GM11168 (cell line): ENCODE data around the gene OAS3.
"Not testable (repeated sequence)": the region's sequence is repeated elsewhere in the genome, so short reads cannot be mapped to it uniquely, and the experiment has no call there.

Experiments
- in situ Hi-C: fragments of 300-500 bp; cut with MboI; formaldehyde crosslinking; loops from one replicate; pipeline ENCODE4 v1.12.0; 2022; ENCODE audit warnings: low sequenced_read_pairs; ENCODE audit not compliant: unreplicated experiment

The OAS3 gene

GRCh38 chr12:112937741-112938719 is at the start of gene OAS3:
OAS3 (plus strand) TSS chr12:112938474; CDS start chr12:112938531, 57 bp downstream.
- in situ Hi-C loops, result no loop called here

GRCh38 chr12:112891093-112892024 is 46.9 kb upstream of the OAS3 start:
- in situ Hi-C loops, result no loop called here

- in situ Hi-C loops, result no loop called here
These were observed 45.4 kb upstream of the OAS3 start for GRCh38 chr12:112892856-112893255.

- in situ Hi-C loops, result no loop called here
These were observed 44.1 kb upstream of the OAS3 start for GRCh38 chr12:112894128-112894527.

GRCh38 chr12:112898380-112898779 is 39.9 kb upstream of the OAS3 start:
- in situ Hi-C loops, result no loop called here

- in situ Hi-C loops, result loop anchor here (5.0 kb wide), 1 partner anchor 127 kb away; no protein-coding TSS in a partner anchor
These were observed 37.8 kb upstream of the OAS3 start for GRCh38 chr12:112900298-112901145.

- in situ Hi-C loops, result loop anchor here (5.0 kb wide), 1 partner anchor 126 kb away; no protein-coding TSS in a partner anchor
These were observed 37.0 kb upstream of the OAS3 start for GRCh38 chr12:112901271-112901670.

- in situ Hi-C loops, result loop anchor here (5.0 kb wide), 1 partner anchor 123 kb away; no protein-coding TSS in a partner anchor
These were observed 33.7 kb upstream of the OAS3 start for GRCh38 chr12:112904571-112904970.

GRCh38 chr12:112905451-112906089 is 32.7 kb upstream of the OAS3 start:
- in situ Hi-C loops, result no loop called here

- in situ Hi-C loops, result no loop called here
These were observed 31.4 kb upstream of the OAS3 start, which contains the start of gene OAS1 for GRCh38 chr12:112906712-112907414. OAS1 (plus strand) TSS chr12:112906962; CDS start chr12:112907040, 78 bp downstream.

- in situ Hi-C loops, result no loop called here
These were observed 30.7 kb upstream of the OAS3 start for GRCh38 chr12:112907415-112908157.

- in situ Hi-C loops, result no loop called here
These were observed 29.7 kb upstream of the OAS3 start for GRCh38 chr12:112908548-112908947.

GRCh38 chr12:112909693-112910092 is 28.6 kb upstream of the OAS3 start:
- in situ Hi-C loops, result no loop called here

- in situ Hi-C loops, result no loop called here
These were observed 25.1 kb upstream of the OAS3 start for GRCh38 chr12:112913038-112913688.

- in situ Hi-C loops, result not testable (repeated sequence)
These were observed 24.4 kb upstream of the OAS3 start for GRCh38 chr12:112913888-112914287.

- in situ Hi-C loops, result no loop called here
These were observed 22.0 kb upstream of the OAS3 start for GRCh38 chr12:112916270-112916669.

- in situ Hi-C loops, result no loop called here
These were observed 19.2 kb upstream of the OAS3 start for GRCh38 chr12:112919121-112919520.
